K562 (cell line): Measurements from ENCODE around the gene ATRIP. TPM values are rescaled to one million over a fixed set of nuclear protein-coding genes. Genes with fewer than 3 reads are reported as not detected.

Experiments
- ETV5 ChIP-seq: sonication (generic); formaldehyde crosslinking; IDR thresholded peaks from 2 replicates; pipeline ENCODE4 v1.4.0; 2020; ENCODE audit warnings: low read depth, mild to moderate bottlenecking, missing genetic modification reagents
- FOS ChIP-seq: IDR thresholded peaks from 3 replicates; pipeline ENCODE4 v1.6.1; 2011; ENCODE audit not compliant: insufficient read length; ENCODE audit errors: extremely low read depth
- FOXA3 ChIP-seq, 2 experiments: fragments of 450-650 bp in 1 of 2; sonication (generic) in 1 of 2; formaldehyde crosslinking; IDR thresholded peaks in 1 of 2; conservative IDR thresholded peaks in 1 of 2; 2 replicates each; pipeline versions ENCODE4 v1.4.0 to v1.8.0; 2020 to 2022; ENCODE audit warnings: mild to moderate bottlenecking in 2 of 2, missing genetic modification reagents in 1 of 2
- HDAC1 ChIP-seq, 2 experiments: fragments of 450-650 bp; IDR thresholded peaks; 2 replicates each; pipeline ENCODE4 v1.6.1; 2016 to 2017; ENCODE audit warnings: inconsistent platforms in 1 of 2, mild to moderate bottlenecking in 1 of 2, moderate library complexity in 1 of 2
- NFRKB ChIP-seq: fragments of 450-650 bp; IDR thresholded peaks from 2 replicates; pipeline ENCODE4 v1.6.1; 2016; ENCODE audit warnings: low read depth
- SOX6 ChIP-seq: fragments of 450-650 bp; IDR thresholded peaks from 2 replicates; pipeline ENCODE4 v1.6.1; 2014; ENCODE audit warnings: mild to moderate bottlenecking
- TCF3 ChIP-seq: sonication (generic); formaldehyde crosslinking; IDR thresholded peaks from 2 replicates; pipeline ENCODE4 v1.4.0; 2020; ENCODE audit warnings: mild to moderate bottlenecking, missing genetic modification reagents
- ZNF282 ChIP-seq: sonication (generic); formaldehyde crosslinking; IDR thresholded peaks from 2 replicates; pipeline ENCODE4 v1.8.1; 2023; ENCODE audit warnings: missing genetic modification reagents
- polyA plus RNA-seq, 8 experiments: library from polyadenylated mRNA; depleted of rRNA in 4 of 8; stranded (reverse) in 5 of 8; unstranded in 3 of 8; fragments of >200 nt; fragmentation: Nextera tagmentation in 2 of 8; fragmentation: Illumina TruSeq in 1 of 8; extraction: Ambion mirVana in 2 of 8; extraction: Trizol in 1 of 8; gene quantifications; 2 replicates each; pipeline versions ENCODE4 v1.2.1 to v1.2.3, GENCODE V29; 2011 to 2014; ENCODE audit warnings: inconsistent platforms in 1 of 8, missing spikeins in 1 of 8
- total RNA-seq, 7 experiments: library from RNA; depleted of rRNA in 6 of 7; stranded (reverse); fragments of >200 nt in 6 of 7; fragmentation: Illumina TruSeq in 2 of 7; extraction: Trizol in 2 of 7; gene quantifications; 2 replicates each; pipeline versions ENCODE4 v1.2.1 to v1.2.3, GENCODE V29; 2011 to 2021; ENCODE audit warnings: low replicate concordance in 1 of 7
- TF ChIP-seq, protein P1 (sequence below): fragments of 450-650 bp; conservative IDR thresholded peaks from 2 replicates; pipeline ENCODE4 v1.6.1; 2016; ENCODE audit warnings: missing genetic modification characterization, low read depth, mild to moderate bottlenecking, missing compliant biosample characterization, moderate library complexity
- TF ChIP-seq, protein P2 (sequence below): fragments of 150-350 bp; conservative IDR thresholded peaks from 2 replicates; pipeline ENCODE4 v1.6.1; 2014; ENCODE audit warnings: low read length
- TF ChIP-seq, protein P3 (sequence below): fragments of 450-650 bp; IDR thresholded peaks from 2 replicates; pipeline ENCODE4 v1.6.1; 2016; ENCODE audit warnings: mild to moderate bottlenecking, moderate library complexity

Gene ATRIP
- total and polyA plus RNA-seq, 9 of the 15 experiments (the other 6 are each of a cell fraction or from before 2014, with no cell fraction given) = 1.7 to 15.7 (median 10.5) TPM

DNA sequence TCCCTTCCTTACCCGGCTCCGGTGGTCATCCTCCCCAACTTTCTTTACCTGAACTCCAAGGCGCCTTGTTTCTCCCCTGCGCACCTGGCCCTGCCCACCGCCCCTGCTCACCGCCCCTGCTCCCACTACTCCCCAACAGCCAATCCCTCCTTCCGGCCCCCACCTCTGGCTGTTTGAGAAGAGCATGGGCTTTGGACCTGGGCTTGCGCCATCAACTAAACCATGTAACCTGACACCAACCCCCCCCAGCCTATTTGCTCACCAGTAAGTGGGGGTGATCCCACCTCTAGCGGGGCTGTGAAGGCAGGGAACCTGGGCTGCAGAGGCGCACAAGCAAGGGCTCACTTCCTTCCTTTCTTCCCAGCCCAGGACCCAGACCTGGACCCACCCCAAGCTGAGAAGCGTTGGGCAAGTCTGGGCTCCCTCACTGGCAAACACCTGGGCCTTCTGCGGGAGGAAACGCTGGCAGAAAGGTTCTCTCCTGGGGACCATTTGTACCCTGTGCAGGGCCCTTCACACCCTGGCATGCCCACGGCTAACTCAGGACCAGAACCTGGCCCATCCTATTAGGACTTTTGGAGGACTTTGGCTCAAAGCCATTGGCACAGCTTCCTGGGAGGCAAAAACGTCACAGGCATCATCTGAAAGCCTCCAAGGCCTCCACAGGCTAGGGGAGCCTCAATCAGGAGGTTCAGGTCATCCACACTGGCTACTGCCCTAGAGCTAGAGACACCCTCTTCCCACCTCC, 16.4 kb upstream of the ATRIP start, which contains the start of gene PLXNB1 (continued):
- no peak for TF ChIP-seq TCF3 (CRISPR knock-in tag)
- TF ChIP-seq ETV5 (CRISPR knock-in tag) = 0 out of 2 replicates have a peak, but pooled peaks have one; percentile 52
- no peak for TF ChIP-seq FOXA3 (CRISPR knock-in tag; conservative IDR thresholded peaks at IDR 0.05 in 1 of 2, IDR thresholded peaks at IDR 0.05 in 1 of 2)
- TF ChIP-seq, protein P1, sequence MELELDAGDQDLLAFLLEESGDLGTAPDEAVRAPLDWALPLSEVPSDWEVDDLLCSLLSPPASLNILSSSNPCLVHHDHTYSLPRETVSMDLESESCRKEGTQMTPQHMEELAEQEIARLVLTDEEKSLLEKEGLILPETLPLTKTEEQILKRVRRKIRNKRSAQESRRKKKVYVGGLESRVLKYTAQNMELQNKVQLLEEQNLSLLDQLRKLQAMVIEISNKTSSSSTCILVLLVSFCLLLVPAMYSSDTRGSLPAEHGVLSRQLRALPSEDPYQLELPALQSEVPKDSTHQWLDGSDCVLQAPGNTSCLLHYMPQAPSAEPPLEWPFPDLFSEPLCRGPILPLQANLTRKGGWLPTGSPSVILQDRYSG (tag) = no peak
- TF ChIP-seq, protein P2, sequence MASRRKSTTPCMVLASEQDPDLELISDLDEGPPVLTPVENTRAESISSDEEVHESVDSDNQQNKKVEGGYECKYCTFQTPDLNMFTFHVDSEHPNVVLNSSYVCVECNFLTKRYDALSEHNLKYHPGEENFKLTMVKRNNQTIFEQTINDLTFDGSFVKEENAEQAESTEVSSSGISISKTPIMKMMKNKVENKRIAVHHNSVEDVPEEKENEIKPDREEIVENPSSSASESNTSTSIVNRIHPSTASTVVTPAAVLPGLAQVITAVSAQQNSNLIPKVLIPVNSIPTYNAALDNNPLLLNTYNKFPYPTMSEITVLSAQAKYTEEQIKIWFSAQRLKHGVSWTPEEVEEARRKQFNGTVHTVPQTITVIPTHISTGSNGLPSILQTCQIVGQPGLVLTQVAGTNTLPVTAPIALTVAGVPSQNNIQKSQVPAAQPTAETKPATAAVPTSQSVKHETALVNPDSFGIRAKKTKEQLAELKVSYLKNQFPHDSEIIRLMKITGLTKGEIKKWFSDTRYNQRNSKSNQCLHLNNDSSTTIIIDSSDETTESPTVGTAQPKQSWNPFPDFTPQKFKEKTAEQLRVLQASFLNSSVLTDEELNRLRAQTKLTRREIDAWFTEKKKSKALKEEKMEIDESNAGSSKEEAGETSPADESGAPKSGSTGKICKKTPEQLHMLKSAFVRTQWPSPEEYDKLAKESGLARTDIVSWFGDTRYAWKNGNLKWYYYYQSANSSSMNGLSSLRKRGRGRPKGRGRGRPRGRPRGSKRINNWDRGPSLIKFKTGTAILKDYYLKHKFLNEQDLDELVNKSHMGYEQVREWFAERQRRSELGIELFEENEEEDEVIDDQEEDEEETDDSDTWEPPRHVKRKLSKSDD = no peak
- TF ChIP-seq SOX6 = no peak
- peak in 1 of 2 experiments; percentile 55; a peak in 1 of 4 replicates for TF ChIP-seq HDAC1 (IDR thresholded peaks at IDR 0.05)
- no peak for TF ChIP-seq FOS
- TF ChIP-seq, protein P3, sequence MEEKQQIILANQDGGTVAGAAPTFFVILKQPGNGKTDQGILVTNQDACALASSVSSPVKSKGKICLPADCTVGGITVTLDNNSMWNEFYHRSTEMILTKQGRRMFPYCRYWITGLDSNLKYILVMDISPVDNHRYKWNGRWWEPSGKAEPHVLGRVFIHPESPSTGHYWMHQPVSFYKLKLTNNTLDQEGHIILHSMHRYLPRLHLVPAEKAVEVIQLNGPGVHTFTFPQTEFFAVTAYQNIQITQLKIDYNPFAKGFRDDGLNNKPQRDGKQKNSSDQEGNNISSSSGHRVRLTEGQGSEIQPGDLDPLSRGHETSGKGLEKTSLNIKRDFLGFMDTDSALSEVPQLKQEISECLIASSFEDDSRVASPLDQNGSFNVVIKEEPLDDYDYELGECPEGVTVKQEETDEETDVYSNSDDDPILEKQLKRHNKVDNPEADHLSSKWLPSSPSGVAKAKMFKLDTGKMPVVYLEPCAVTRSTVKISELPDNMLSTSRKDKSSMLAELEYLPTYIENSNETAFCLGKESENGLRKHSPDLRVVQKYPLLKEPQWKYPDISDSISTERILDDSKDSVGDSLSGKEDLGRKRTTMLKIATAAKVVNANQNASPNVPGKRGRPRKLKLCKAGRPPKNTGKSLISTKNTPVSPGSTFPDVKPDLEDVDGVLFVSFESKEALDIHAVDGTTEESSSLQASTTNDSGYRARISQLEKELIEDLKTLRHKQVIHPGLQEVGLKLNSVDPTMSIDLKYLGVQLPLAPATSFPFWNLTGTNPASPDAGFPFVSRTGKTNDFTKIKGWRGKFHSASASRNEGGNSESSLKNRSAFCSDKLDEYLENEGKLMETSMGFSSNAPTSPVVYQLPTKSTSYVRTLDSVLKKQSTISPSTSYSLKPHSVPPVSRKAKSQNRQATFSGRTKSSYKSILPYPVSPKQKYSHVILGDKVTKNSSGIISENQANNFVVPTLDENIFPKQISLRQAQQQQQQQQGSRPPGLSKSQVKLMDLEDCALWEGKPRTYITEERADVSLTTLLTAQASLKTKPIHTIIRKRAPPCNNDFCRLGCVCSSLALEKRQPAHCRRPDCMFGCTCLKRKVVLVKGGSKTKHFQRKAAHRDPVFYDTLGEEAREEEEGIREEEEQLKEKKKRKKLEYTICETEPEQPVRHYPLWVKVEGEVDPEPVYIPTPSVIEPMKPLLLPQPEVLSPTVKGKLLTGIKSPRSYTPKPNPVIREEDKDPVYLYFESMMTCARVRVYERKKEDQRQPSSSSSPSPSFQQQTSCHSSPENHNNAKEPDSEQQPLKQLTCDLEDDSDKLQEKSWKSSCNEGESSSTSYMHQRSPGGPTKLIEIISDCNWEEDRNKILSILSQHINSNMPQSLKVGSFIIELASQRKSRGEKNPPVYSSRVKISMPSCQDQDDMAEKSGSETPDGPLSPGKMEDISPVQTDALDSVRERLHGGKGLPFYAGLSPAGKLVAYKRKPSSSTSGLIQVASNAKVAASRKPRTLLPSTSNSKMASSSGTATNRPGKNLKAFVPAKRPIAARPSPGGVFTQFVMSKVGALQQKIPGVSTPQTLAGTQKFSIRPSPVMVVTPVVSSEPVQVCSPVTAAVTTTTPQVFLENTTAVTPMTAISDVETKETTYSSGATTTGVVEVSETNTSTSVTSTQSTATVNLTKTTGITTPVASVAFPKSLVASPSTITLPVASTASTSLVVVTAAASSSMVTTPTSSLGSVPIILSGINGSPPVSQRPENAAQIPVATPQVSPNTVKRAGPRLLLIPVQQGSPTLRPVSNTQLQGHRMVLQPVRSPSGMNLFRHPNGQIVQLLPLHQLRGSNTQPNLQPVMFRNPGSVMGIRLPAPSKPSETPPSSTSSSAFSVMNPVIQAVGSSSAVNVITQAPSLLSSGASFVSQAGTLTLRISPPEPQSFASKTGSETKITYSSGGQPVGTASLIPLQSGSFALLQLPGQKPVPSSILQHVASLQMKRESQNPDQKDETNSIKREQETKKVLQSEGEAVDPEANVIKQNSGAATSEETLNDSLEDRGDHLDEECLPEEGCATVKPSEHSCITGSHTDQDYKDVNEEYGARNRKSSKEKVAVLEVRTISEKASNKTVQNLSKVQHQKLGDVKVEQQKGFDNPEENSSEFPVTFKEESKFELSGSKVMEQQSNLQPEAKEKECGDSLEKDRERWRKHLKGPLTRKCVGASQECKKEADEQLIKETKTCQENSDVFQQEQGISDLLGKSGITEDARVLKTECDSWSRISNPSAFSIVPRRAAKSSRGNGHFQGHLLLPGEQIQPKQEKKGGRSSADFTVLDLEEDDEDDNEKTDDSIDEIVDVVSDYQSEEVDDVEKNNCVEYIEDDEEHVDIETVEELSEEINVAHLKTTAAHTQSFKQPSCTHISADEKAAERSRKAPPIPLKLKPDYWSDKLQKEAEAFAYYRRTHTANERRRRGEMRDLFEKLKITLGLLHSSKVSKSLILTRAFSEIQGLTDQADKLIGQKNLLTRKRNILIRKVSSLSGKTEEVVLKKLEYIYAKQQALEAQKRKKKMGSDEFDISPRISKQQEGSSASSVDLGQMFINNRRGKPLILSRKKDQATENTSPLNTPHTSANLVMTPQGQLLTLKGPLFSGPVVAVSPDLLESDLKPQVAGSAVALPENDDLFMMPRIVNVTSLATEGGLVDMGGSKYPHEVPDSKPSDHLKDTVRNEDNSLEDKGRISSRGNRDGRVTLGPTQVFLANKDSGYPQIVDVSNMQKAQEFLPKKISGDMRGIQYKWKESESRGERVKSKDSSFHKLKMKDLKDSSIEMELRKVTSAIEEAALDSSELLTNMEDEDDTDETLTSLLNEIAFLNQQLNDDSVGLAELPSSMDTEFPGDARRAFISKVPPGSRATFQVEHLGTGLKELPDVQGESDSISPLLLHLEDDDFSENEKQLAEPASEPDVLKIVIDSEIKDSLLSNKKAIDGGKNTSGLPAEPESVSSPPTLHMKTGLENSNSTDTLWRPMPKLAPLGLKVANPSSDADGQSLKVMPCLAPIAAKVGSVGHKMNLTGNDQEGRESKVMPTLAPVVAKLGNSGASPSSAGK = no peak
- no peak for TF ChIP-seq NFRKB
- TF ChIP-seq ZNF282 (CRISPR knock-in tag) = no peak
